ENCODE measurements around the gene RAB3GAP1. TPM values are rescaled to one million over a fixed set of nuclear protein-coding genes. Genes with fewer than 3 reads are reported as not detected.

Gene RAB3GAP1
- total RNA-seq, 4 donors from 2014 or later: 34.4 to 53.3 (median 45.1) TPM

DNA sequence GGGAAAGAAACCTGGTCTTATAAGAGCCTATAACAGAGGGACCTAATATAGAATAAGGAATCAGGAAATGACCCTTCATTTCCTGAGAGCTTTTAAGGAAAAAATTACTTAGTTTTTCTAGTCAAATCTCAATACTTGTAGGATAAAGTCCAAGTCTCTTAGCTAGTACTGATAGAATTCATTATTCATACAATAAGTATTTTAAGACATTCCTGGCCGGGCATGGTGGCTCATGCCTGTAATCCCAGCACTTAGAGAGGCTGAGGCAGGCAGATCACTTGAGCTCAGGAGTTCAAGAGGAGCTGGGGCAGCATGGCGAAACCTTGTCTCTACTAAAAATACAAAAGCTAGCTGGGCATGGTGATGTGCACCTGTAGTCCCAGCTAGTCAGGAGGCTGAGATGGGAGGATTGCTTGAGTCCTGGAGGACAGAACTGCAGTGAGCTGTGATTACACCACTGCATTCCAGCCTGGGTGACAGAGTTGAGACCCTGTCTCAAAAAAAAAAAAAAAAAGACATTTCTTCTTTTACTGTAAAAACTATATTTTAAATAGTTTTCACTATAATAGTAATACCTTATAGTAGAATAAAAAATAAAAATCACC is 3.2 kb downstream of the RAB3GAP1 start:
- peak; percentile 38 for ATAC-seq (ENCODE audit: low FRiP score)
- TF ChIP-seq, protein P1, sequence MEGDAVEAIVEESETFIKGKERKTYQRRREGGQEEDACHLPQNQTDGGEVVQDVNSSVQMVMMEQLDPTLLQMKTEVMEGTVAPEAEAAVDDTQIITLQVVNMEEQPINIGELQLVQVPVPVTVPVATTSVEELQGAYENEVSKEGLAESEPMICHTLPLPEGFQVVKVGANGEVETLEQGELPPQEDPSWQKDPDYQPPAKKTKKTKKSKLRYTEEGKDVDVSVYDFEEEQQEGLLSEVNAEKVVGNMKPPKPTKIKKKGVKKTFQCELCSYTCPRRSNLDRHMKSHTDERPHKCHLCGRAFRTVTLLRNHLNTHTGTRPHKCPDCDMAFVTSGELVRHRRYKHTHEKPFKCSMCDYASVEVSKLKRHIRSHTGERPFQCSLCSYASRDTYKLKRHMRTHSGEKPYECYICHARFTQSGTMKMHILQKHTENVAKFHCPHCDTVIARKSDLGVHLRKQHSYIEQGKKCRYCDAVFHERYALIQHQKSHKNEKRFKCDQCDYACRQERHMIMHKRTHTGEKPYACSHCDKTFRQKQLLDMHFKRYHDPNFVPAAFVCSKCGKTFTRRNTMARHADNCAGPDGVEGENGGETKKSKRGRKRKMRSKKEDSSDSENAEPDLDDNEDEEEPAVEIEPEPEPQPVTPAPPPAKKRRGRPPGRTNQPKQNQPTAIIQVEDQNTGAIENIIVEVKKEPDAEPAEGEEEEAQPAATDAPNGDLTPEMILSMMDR (IDR thresholded peaks at IDR 0.05): no peak
- no peak for DNase-seq (ENCODE audit: low spot score)

DNA sequence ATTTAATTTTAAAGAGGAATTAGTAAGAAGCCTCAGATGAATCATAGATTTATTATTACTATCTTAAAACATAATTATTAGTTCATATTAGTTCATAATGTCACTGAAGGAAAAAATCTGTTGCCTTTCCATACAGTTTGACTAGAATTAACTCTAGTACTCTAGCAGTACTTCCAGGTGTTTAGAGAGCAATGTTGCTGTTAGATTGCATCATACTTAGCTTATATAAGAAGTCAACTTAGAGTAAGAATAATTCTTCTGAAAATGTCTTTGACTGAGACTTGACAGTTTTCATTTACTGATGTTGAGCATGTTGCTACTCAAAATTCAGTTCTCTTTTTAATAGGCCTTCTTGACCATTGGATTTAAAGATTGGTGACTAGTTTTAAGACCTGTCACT is 4.7 kb downstream of the RAB3GAP1 start:
- DNase-seq (ENCODE audit: low spot score) (no peak), ATAC-seq (ENCODE audit: low FRiP score) (no peak)

DNA sequence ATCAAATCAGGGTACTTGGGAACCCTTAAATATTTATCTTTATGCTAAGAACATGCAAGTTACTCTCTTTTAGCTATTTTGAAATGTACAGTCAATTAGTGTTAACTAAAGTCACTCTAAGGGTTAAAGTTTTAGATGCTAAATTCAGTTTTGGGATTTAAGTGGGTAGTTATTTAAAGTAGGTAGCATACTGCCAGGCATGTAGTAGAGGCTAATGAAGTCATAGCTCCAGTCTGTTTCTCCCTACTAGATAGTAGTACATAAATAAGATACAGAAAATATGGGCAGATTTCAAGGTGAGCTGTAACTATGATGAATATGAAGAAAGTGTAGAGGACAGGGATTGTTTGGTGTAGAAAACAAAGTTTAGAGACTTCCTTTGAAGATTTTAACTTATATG is 7.5 kb downstream of the RAB3GAP1 start:
- no peak for ATAC-seq (ENCODE audit: low FRiP score)
- TF ChIP-seq, protein P1 (IDR thresholded peaks at IDR 0.05): no peak
- DNase-seq (ENCODE audit: low spot score): no peak

More for the DNA sequence above, 4.7 kb downstream of the RAB3GAP1 start:
- TF ChIP-seq, protein P1 (IDR thresholded peaks at IDR 0.05): no peak

DNA sequence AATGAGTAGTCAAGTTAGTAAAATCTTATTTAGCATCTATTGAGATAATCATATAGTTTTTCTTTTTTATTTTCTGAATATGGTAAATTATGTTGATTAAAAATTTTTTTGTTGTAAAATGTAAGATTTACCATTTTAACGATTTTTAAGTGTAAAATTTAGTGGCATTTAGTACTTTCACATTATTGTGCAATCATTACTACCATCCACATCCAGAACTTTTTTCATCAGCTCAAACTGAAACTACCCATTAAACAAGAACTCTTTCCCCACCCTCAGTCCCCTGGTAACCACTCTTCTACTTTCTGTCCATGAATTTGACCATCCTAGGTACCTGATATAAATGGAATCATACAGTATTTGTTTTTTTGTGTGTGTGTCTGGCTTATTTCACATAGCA is 11.1 kb downstream of the RAB3GAP1 start:
- ATAC-seq (ENCODE audit: low FRiP score): no peak

DNA sequence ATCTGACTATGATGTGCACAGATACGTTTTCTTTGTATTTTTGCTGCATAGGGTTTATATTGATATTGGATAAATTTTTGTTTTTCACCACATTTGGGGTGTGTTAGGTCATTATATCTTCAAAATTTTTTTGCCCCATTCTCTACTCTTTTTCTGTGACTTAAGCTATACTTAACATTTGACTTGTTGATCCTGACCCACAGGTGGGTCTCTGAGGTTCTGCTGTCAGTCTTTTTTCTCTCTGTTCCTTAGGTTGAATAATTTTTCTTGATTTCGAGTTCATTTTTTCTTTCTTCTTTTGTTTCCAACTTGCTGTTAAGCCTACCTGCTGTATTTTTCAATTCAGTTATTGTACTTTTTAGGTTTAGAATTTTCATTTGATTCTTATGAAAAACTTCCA is 12.1 kb downstream of the RAB3GAP1 start:
- no peak for ATAC-seq (ENCODE audit: low FRiP score)
- TF ChIP-seq, protein P1 (IDR thresholded peaks at IDR 0.05): no peak
- no peak for DNase-seq (ENCODE audit: low spot score)

More for the DNA sequence above, 11.1 kb downstream of the RAB3GAP1 start:
- TF ChIP-seq, protein P1 (IDR thresholded peaks at IDR 0.05): no peak
- no peak for DNase-seq (ENCODE audit: low spot score)

DNA sequence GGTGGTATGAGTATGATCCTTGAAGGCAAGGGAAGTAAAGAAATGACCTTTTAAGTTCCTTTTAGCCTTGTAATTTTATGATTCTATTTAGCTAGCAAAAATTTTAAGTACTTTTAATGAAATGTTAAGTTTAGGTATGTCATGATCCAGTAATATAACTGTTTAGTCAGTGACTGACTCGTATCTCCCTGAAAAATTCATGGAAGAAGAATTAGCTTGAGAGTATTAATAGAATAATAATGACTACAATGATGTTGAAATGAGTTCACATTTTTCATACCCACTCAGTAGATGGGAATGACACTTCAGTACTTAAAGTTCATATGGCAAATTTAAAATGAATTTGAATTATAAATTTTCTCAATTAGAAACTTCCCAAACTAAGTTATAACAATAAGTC is 14.6 kb downstream of the RAB3GAP1 start:
- TF ChIP-seq, protein P1 (IDR thresholded peaks at IDR 0.05): no peak
- ATAC-seq (ENCODE audit: low FRiP score) (peak; percentile 80), DNase-seq (ENCODE audit: low spot score) (no peak)
